Spinal cord (tissue), 10 donors: ENCODE results near the gene TRPM6. TPM values are rescaled to one million over a fixed set of nuclear protein-coding genes. Genes with fewer than 3 reads are reported as not detected.
"Not testable (repeated sequence)": the region's sequence is repeated elsewhere in the genome, so short reads cannot be mapped to it uniquely, and the experiment has no call there.

ENCODE experiments used
- DNase-seq, 6 donors: peaks; one replicate each; pipeline versions ENCODE4 v3.0.0 to v3.0.0-alpha.2; 2013 to 2015; ENCODE audit warnings: low spot score in 6 of 6, low read depth in 4 of 6
- H3K27ac ChIP-seq: one replicate; pipeline ENCODE4 v1.5.1; 2013; ENCODE audit warnings: low read depth, low read length, control low read depth
- H3K27me3 ChIP-seq: one replicate; pipeline ENCODE4 v1.6.1; 2013; ENCODE audit warnings: low read length; ENCODE audit not compliant: control insufficient read depth, insufficient read depth
- H3K36me3 ChIP-seq: one replicate; pipeline ENCODE4 v1.6.1; 2013; ENCODE audit warnings: low read length; ENCODE audit not compliant: control insufficient read depth, insufficient read depth
- H3K4me1 ChIP-seq: one replicate; pipeline ENCODE4 v1.6.1; 2013; ENCODE audit warnings: low read length; ENCODE audit not compliant: control insufficient read depth, insufficient read depth
- H3K4me3 ChIP-seq: one replicate; pipeline ENCODE4 v1.5.1; 2013; ENCODE audit warnings: low read depth, low read length, control low read depth
- H3K9me3 ChIP-seq: one replicate; pipeline ENCODE4 v1.6.1; 2013; ENCODE audit warnings: low read length; ENCODE audit not compliant: control insufficient read depth, insufficient read depth
- WGBS: methylation state at CpG from one replicate; pipeline ENCODE4 v1.1.5; 2013; ENCODE audit warnings: missing lambda C conversion rate; ENCODE audit not compliant: insufficient coverage; 5-methylcytosine and 5-hydroxymethylcytosine counted together
- polyA plus RNA-seq, 2 donors: library from polyadenylated mRNA; unstranded; fragments of 120-200 nt; gene quantifications; one replicate each; pipeline ENCODE4 v1.2.1, GENCODE V29; 2013; ENCODE audit not compliant: insufficient read length in 2 of 2
- total RNA-seq, 2 donors: library from RNA; depleted of rRNA in 1 of 2; stranded (reverse); fragments of 120-200 nt in 1 of 2; fragments of >200 nt in 1 of 2; gene quantifications; one replicate each; pipeline versions ENCODE4 v1.2.3 to v1.2.4, GENCODE V29; 2013 to 2014
- donor health status: healthy.

Gene TRPM6
- total and polyA plus RNA-seq, 4 donors = 0.76 to 2.2 (median 1.5) TPM

DNA sequence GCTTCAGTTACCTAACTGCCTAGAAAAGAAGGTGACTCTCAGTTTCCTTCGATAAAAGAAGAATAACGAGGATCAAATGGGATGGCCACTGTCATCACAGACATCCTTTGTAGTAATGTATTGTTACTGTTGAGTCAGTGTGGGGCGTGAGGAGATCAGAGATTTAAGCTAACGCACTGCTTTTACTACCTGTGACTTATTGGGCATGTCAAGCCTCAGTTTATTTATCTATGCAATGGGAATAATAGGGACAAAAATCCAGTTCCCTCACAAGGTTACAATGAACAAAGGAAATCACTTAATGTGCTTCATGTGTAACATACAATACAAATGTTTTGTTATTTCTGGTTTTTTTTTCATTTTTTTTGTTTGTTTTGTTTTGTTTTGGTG lies 255 bp upstream of the TRPM6 start:
- Histone ChIP-seq H3K4me3 (peak overlapping the region; percentile 53), H3K9me3 (peaks cover 4% of the 10 kb centered on the region)
- WGBS = 59% methylated on average over 4 of the region's 4 CpGs

GRCh38 chr9:74876382-74876949 lies 11.3 kb downstream of the TRPM6 start:
- no peak overlapping the region for H3K4me3 ChIP-seq
- no peaks in the 10 kb centered on the region for H3K36me3 ChIP-seq
- no peaks in the 10 kb centered on the region for H3K27me3 ChIP-seq
- peaks cover 4% of the 10 kb centered on the region for H3K9me3 ChIP-seq
- no peak overlapping the region for H3K27ac ChIP-seq
- WGBS = 75% methylated on average over 1 of the region's 3 CpGs
- peak in 1 of 6 donors; percentile 63 for DNase-seq
- no peaks in the 10 kb centered on the region for H3K4me1 ChIP-seq

More for the DNA sequence above, 255 bp upstream of the TRPM6 start:
- Histone ChIP-seq H3K36me3 (no peaks in the 10 kb centered on the region), H3K27me3 (no peaks in the 10 kb centered on the region), H3K27ac (no peak overlapping the region), H3K4me1 (peaks cover 5% of the 10 kb centered on the region)
- no peak for DNase-seq

DNA sequence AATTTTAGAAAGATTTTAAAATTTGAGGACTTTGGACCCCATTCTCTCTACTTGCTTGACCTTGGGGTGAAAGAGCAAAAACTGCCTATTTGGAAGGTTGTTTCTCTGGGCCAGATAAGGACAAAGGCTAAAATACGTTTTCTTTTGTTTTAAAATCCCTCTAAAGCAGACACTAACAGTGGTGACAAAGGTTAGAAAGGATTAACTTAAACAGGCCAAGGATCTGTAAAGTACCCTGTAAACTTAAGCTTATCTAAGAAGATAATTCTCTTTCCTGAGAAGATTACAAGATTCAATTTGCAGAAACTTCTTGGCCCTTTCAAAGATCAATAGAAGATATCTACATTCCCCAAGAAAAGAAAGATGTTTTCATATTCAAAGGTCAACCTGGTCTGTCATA lies 12.1 kb downstream of the TRPM6 start:
- no CpG with 5 or more reads among the region's 1 CpG for WGBS
- Histone ChIP-seq H3K4me3 (no peak overlapping the region), H3K27ac (no peak overlapping the region), H3K27me3 (no peaks in the 10 kb centered on the region), H3K4me1 (no peaks in the 10 kb centered on the region), H3K36me3 (no peaks in the 10 kb centered on the region), H3K9me3 (peaks cover 4% of the 10 kb centered on the region)
- DNase-seq = no peak

GRCh38 chr9:74874220-74874619 lies 13.5 kb downstream of the TRPM6 start:
- DNase-seq = no peak
- Histone ChIP-seq H3K36me3 (no peaks in the 10 kb centered on the region), H3K27ac (no peak overlapping the region), H3K4me3 (no peak overlapping the region), H3K27me3 (no peaks in the 10 kb centered on the region), H3K9me3 (no peaks in the 10 kb centered on the region), H3K4me1 (no peaks in the 10 kb centered on the region)
- WGBS = no CpG with 5 or more reads among the region's 2 CpGs

GRCh38 chr9:74872619-74873233 lies 15.0 kb downstream of the TRPM6 start:
- 99% methylated on average over 8 of the region's 9 CpGs for WGBS
- no peak overlapping the region for H3K4me3 ChIP-seq
- H3K36me3 ChIP-seq = no peaks in the 10 kb centered on the region
- H3K27me3 ChIP-seq = no peaks in the 10 kb centered on the region
- no peaks in the 10 kb centered on the region for H3K4me1 ChIP-seq
- no peak overlapping the region for H3K27ac ChIP-seq
- H3K9me3 ChIP-seq = no peaks in the 10 kb centered on the region
- no peak for DNase-seq

DNA sequence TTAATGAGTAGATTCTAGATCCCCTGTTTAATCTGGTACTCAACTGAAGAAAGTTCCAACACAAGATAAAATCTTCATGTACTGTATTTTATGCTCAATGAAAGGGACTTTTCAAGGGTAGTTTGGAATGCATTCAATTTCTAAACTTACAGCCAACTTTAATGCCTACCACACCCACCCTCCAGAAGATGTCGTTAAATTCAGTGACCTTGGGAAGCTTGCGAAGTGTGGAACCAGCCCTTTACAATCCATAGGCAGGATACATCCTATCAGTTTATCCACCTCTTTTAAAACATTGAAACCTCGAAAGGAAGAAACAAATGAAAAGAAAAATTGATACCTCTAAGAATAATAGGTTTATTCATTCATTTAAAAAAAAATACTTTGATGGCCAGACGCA lies 20.2 kb downstream of the TRPM6 start:
- no CpG with 5 or more reads among the region's 4 CpGs for WGBS
- Histone ChIP-seq H3K9me3 (no peaks in the 10 kb centered on the region), H3K27me3 (no peaks in the 10 kb centered on the region), H3K27ac (no peak overlapping the region), H3K4me1 (no peaks in the 10 kb centered on the region), H3K36me3 (no peaks in the 10 kb centered on the region), H3K4me3 (no peak overlapping the region)
- no peak for DNase-seq

DNA sequence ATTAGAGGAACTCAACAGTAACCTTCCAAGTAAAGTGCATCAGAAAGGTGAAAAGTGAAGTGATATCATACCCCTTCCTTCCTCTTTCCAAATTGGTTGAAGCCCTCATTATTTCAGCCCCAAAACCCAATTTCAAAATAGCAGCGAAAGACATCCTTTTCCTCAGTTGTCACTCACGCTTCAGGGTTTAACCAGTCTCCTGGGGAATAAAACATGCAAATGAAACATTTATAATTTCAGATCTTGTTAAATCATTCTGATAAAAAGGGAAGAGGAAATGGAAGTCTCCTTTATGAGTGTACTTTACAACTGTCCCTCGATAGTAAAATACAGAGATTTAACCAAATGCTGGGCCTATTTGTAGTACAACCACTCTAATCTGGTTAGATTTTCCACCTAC lies 22.5 kb downstream of the TRPM6 start:
- H3K36me3 ChIP-seq = no peaks in the 10 kb centered on the region
- WGBS = 83% methylated on average over 1 of the region's 3 CpGs

DNA sequence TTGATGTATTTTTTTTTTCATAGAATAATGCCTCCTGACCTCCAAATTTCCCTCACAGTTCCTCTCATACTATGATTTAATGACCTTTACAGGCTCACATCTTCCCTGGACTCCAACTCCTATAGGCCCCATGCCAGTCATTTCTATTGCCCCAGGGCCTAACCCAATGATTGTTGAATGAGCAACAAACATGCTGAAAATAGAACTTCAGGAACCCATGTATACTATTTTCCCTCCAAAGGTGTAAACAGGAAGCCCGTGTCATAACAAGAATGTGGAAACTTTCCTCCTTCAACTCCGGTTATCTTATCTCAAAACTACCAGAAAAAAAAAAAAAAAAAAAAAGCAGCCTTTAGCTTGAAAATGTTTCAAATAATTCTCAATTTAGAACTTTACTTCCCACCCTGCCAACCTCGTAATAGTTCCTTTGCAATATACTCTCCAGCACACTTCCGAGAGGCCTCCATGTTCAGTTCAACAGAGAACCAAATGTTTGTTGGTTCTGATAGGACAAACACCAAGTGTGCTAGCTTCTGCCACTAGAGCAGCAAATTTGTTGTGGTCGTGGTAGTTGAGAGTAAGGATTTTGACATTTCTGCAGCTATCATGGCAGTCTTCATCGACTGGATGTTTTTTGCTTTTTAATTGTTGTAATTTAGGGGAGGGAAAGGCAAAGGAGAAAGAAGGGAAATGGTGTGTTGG lies 25.8 kb downstream of the TRPM6 start:
- H3K27me3 ChIP-seq = no peaks in the 10 kb centered on the region
- no peaks in the 10 kb centered on the region for H3K36me3 ChIP-seq
- H3K9me3 ChIP-seq = no peaks in the 10 kb centered on the region
- H3K4me1 ChIP-seq = no peaks in the 10 kb centered on the region
- H3K4me3 ChIP-seq = no peak overlapping the region
- no peak overlapping the region for H3K27ac ChIP-seq
- WGBS = 78% methylated on average over 3 of the region's 6 CpGs
- no peak for DNase-seq

More for the DNA sequence above, 22.5 kb downstream of the TRPM6 start:
- Histone ChIP-seq H3K27me3 (no peaks in the 10 kb centered on the region), H3K4me3 (no peak overlapping the region), H3K9me3 (no peaks in the 10 kb centered on the region), H3K27ac (no peak overlapping the region), H3K4me1 (no peaks in the 10 kb centered on the region)
- no peak for DNase-seq

DNA sequence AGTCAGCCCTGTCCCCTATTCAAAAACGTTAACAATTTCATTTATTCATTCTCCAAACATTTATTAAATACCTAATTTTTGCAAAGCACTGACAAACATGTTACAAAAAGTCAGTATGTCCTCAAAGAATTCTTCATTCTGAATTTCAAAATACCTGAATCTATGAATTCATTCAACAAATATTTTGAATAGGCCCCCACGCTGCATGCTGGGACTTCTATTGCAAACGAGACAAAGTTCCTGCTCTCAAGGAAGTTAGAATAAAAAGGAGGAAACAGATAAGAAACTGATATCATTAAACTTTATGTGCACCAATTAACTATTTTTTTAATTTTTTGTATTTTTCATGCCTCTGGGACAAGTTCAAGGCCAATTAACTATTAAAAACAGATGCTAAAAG lies 26.6 kb downstream of the TRPM6 start:
- DNase-seq = no peak
- Histone ChIP-seq H3K36me3 (no peaks in the 10 kb centered on the region), H3K27ac (no peak overlapping the region), H3K9me3 (no peaks in the 10 kb centered on the region), H3K27me3 (no peaks in the 10 kb centered on the region), H3K4me3 (no peak overlapping the region), H3K4me1 (no peaks in the 10 kb centered on the region)
- WGBS = no CpG with 5 or more reads among the region's 3 CpGs

GRCh38 chr9:74860247-74860646 lies 27.5 kb downstream of the TRPM6 start:
- H3K36me3 ChIP-seq, H3K27me3 ChIP-seq, H3K27ac ChIP-seq, H3K4me1 ChIP-seq, H3K9me3 ChIP-seq, DNase-seq, H3K4me3 ChIP-seq: not testable (repeated sequence)
- 57% methylated on average over 1 of the region's 5 CpGs for WGBS
